HepG2 (cell line): ENCODE measurements around the gene TBC1D1.

Experiments used
- CTCF ChIP-seq: sonication (generic); formaldehyde crosslinking; IDR thresholded peaks from 2 replicates; pipeline ENCODE4 v1.5.0; 2020; ENCODE audit warnings: mild to moderate bottlenecking, missing genetic modification reagents, moderate library complexity
- FOXM1 ChIP-seq: sonication (generic); formaldehyde crosslinking; IDR thresholded peaks from 2 replicates; pipeline ENCODE4 v1.5.0; 2020; ENCODE audit warnings: missing genetic modification reagents
- HDAC1 ChIP-seq: sonication (generic); formaldehyde crosslinking; IDR thresholded peaks from 2 replicates; pipeline ENCODE4 v1.5.1; 2020; ENCODE audit warnings: mild to moderate bottlenecking, missing genetic modification reagents
- MEIS2 ChIP-seq: sonication (generic); formaldehyde crosslinking; IDR thresholded peaks from 2 replicates; pipeline ENCODE4 v1.9.0; 2021; ENCODE audit warnings: mild to moderate bottlenecking, missing genetic modification reagents
- SUZ12 ChIP-seq: fragments of 150-350 bp; IDR thresholded peaks from 2 replicates; pipeline ENCODE4 v1.6.1; 2014; ENCODE audit warnings: low read depth, low read length
- TBX2 ChIP-seq: sonication (generic); formaldehyde crosslinking; IDR thresholded peaks from 2 replicates; pipeline ENCODE4 v1.5.0; 2020; ENCODE audit warnings: missing genetic modification reagents, mild to moderate bottlenecking, borderline replicate concordance
- ZNF124 ChIP-seq: sonication (generic); formaldehyde crosslinking; IDR thresholded peaks from 2 replicates; pipeline ENCODE4 v1.4.0; 2020; ENCODE audit warnings: missing genetic modification reagents
- ZNF234 ChIP-seq: sonication (generic); formaldehyde crosslinking; conservative IDR thresholded peaks from 2 replicates; pipeline ENCODE4 v1.5.1; 2020; ENCODE audit warnings: mild to moderate bottlenecking, missing genetic modification reagents

DNA sequence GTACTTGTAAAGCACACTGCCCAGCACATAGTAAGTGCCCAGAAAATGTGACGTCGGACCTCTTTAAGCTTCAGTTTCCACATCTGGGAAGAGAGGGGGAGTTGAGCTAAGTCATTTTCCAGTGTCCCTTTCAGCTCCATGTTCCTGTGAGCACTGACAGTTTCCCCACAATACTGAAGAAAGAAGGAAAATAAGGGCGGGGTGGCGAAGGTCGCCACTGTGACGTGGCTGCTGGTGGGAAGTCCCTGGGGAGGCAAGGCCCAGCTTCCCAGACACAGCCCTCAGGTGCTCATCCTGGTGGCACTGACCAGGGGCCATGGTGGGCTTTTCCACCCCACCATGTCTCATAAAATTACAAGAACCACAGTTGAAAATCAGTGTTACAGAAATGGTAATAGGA, 191.1 kb downstream of the TBC1D1 start:
- TF ChIP-seq SUZ12 (no peak), TBX2 (CRISPR knock-in tag) (no peak), FOXM1 (CRISPR knock-in tag) (no peak), HDAC1 (CRISPR knock-in tag) (no peak), MEIS2 (CRISPR knock-in tag) (no peak), CTCF (CRISPR knock-in tag) (no peak), ZNF234 (CRISPR knock-in tag) (no peak), ZNF124 (CRISPR knock-in tag) (no peak)
